IMR-90 (cell line): ENCODE results near the gene PET117. TPM values are rescaled to one million over a fixed set of nuclear protein-coding genes. Genes with fewer than 3 reads are reported as not detected.

Source experiments
- ATAC-seq: fragments of 200-7000 bp; cut with Tn5 transposase; 2 replicates; pipeline ENCODE4 v1.9.1; 2020; ENCODE audit warnings: low read depth, mild to moderate bottlenecking, moderate library complexity
- BruUV-seq: library from RNA; stranded (reverse); fragments of 400-500 nt; replicated peaks from 2 replicates; lab custom pipeline; 2021; lab: Mats Ljungman, UMichigan
- CTCF ChIA-PET: fragments of 300-600 bp; formaldehyde crosslinking; extraction: SDS; loops from one replicate; lab custom pipeline; 2021; ENCODE audit warnings: antibody characterized with exemption; lab: Yijun Ruan, JAX
- POLR2A ChIA-PET: fragments of 300-600 bp; sonication (Branson Sonifier 250); formaldehyde crosslinking; loops from one replicate; lab custom pipeline; 2022; ENCODE audit warnings: antibody characterized with exemption; ENCODE audit not compliant: unreplicated experiment; lab: Charles Lee
- DNase-seq: peaks from one replicate; pipeline ENCODE4 v3.0.0; 2013
- H2AFZ ChIP-seq: replicated peaks from 2 replicates; pipeline ENCODE3; 2013; ENCODE audit warnings: low read length, mild to moderate bottlenecking; ENCODE audit not compliant: poor library complexity
- H2AK5ac ChIP-seq: 2 replicates; pipeline ENCODE4 v1.6.1; 2013; ENCODE audit warnings: low read depth, low read length, inconsistent platforms
- H2AK9ac ChIP-seq: replicated peaks from 2 replicates; pipeline ENCODE3; 2013; ENCODE audit warnings: mild to moderate bottlenecking, low read depth, low read length, moderate library complexity; ENCODE audit not compliant: poor library complexity
- H2BK120ac ChIP-seq: 2 replicates; pipeline ENCODE4 v1.6.1; 2013; ENCODE audit warnings: low read depth, low read length, inconsistent platforms
- H2BK15ac ChIP-seq: 3 replicates; pipeline ENCODE4 v1.6.1; 2013; ENCODE audit warnings: low read depth, low read length, inconsistent platforms
- H2BK20ac ChIP-seq: 2 replicates; pipeline ENCODE4 v1.6.1; 2013; ENCODE audit warnings: low read depth, mild to moderate bottlenecking, inconsistent platforms, low read length, moderate library complexity
- H2BK5ac ChIP-seq: 2 replicates; pipeline ENCODE4 v1.6.1; 2013; ENCODE audit warnings: mild to moderate bottlenecking, low read depth, low read length, inconsistent platforms; ENCODE audit not compliant: poor library complexity, severe bottlenecking
- H3K14ac ChIP-seq: replicated peaks from 2 replicates; pipeline ENCODE4 v1.6.1; 2013; ENCODE audit warnings: low read depth, low read length, inconsistent platforms
- H3K18ac ChIP-seq: 2 replicates; pipeline ENCODE4 v1.6.1; 2013; ENCODE audit warnings: low read depth, low read length, control low read depth
- H3K23ac ChIP-seq: 2 replicates; pipeline ENCODE4 v1.6.1; 2013; ENCODE audit warnings: low read depth, low read length, inconsistent platforms
- H3K27ac ChIP-seq: 2 replicates; pipeline ENCODE4 v1.5.1; 2013; ENCODE audit warnings: mild to moderate bottlenecking, control low read depth, low read length; ENCODE audit not compliant: insufficient read depth
- H3K27me3 ChIP-seq: 2 replicates; pipeline ENCODE4 v1.6.1; 2013; ENCODE audit warnings: low read length; ENCODE audit not compliant: control insufficient read depth, insufficient read depth
- H3K36me3 ChIP-seq: 2 replicates; pipeline ENCODE4 v1.6.1; 2013; ENCODE audit warnings: low read length, mixed read lengths; ENCODE audit not compliant: control insufficient read depth, insufficient read depth
- H3K4ac ChIP-seq: 2 replicates; pipeline ENCODE4 v1.6.1; 2013; ENCODE audit warnings: low read depth, low read length, inconsistent platforms
- H3K4me1 ChIP-seq: 2 replicates; pipeline ENCODE4 v1.6.1; 2013; ENCODE audit warnings: low read length, mixed read lengths; ENCODE audit not compliant: control insufficient read depth, insufficient read depth
- H3K4me2 ChIP-seq: 2 replicates; pipeline ENCODE4 v1.6.1; 2013; ENCODE audit warnings: low read depth, mild to moderate bottlenecking, control low read depth, low read length, moderate library complexity
- H3K4me3 ChIP-seq: 2 replicates; pipeline ENCODE4 v1.5.1; 2013; ENCODE audit warnings: low read depth, mild to moderate bottlenecking, control low read depth, low read length, moderate library complexity; ENCODE audit not compliant: insufficient read depth
- H3K56ac ChIP-seq: 2 replicates; pipeline ENCODE4 v1.6.1; 2013; ENCODE audit warnings: low read length, inconsistent platforms; ENCODE audit not compliant: insufficient read depth; ENCODE audit errors: extremely low read depth
- H3K79me1 ChIP-seq, 2 experiments: 2 replicates each; pipeline ENCODE4 v1.6.1; 2013; ENCODE audit warnings: low read length in 2 of 2, inconsistent platforms in 1 of 2, low read depth in 1 of 2
- H3K9ac ChIP-seq: 2 replicates; pipeline ENCODE4 v1.6.1; 2013; ENCODE audit warnings: low read depth, low read length, control low read depth
- H3K9me1 ChIP-seq: 2 replicates; pipeline ENCODE4 v1.6.1; 2013; ENCODE audit warnings: low read length, inconsistent platforms; ENCODE audit not compliant: insufficient read depth
- H3K9me3 ChIP-seq: 2 replicates; pipeline ENCODE4 v1.6.1; 2013; ENCODE audit warnings: low read length; ENCODE audit not compliant: control insufficient read depth, insufficient read depth
- H4K20me1 ChIP-seq: 2 replicates; pipeline ENCODE4 v1.6.1; 2013; ENCODE audit warnings: low read length, inconsistent platforms; ENCODE audit not compliant: insufficient read depth
- H4K5ac ChIP-seq: 2 replicates; pipeline ENCODE4 v1.6.1; 2013; ENCODE audit warnings: mild to moderate bottlenecking, low read depth, low read length, control low read depth
- H4K8ac ChIP-seq, 2 experiments: 2 replicates each; pipeline ENCODE4 v1.6.1; 2013; ENCODE audit warnings: low read depth in 2 of 2, low read length in 2 of 2, control low read depth in 1 of 2, inconsistent platforms in 1 of 2
- H4K91ac ChIP-seq: 2 replicates; pipeline ENCODE4 v1.6.1; 2013; ENCODE audit warnings: low read depth, low read length, inconsistent platforms; ENCODE audit not compliant: insufficient read depth
- BHLHE40 ChIP-seq: fragments of 150-350 bp; IDR thresholded peaks from 2 replicates; pipeline ENCODE4 v1.6.1; 2016; ENCODE audit warnings: mild to moderate bottlenecking, low read depth, low read length
- CEBPB ChIP-seq: IDR thresholded peaks from 2 replicates; pipeline ENCODE4 v1.6.1; 2012; ENCODE audit warnings: low read depth, low read length, improper control_type of control experiment
- ELK1 ChIP-seq: fragments of 150-350 bp; IDR thresholded peaks from 2 replicates; pipeline ENCODE4 v1.6.1; 2016; ENCODE audit warnings: low read depth, mild to moderate bottlenecking, low read length, moderate library complexity, borderline replicate concordance
- FOS ChIP-seq: fragments of 150-350 bp; IDR thresholded peaks from 2 replicates; pipeline ENCODE4 v1.6.1; 2016; ENCODE audit warnings: low read depth, low read length
- MAFK ChIP-seq: IDR thresholded peaks from 2 replicates; pipeline ENCODE4 v1.6.1; 2012; ENCODE audit warnings: low read depth, low read length, improper control_type of control experiment
- MAZ ChIP-seq: IDR thresholded peaks from 2 replicates; pipeline ENCODE4 v1.6.1; 2012; ENCODE audit warnings: low read depth, mild to moderate bottlenecking, low read length, improper control_type of control experiment, moderate library complexity, borderline replicate concordance
- RAD21 ChIP-seq: IDR thresholded peaks from 2 replicates; pipeline ENCODE4 v1.6.1; 2012; ENCODE audit warnings: low read length, improper control_type of control experiment
- RCOR1 ChIP-seq: IDR thresholded peaks from 2 replicates; pipeline ENCODE4 v1.6.1; 2012; ENCODE audit warnings: mild to moderate bottlenecking, low read length, improper control_type of control experiment; ENCODE audit not compliant: insufficient replicate concordance
- RFX5 ChIP-seq: IDR thresholded peaks from 2 replicates; pipeline ENCODE4 v1.8.0; 2012; ENCODE audit warnings: low read depth, mild to moderate bottlenecking, low read length, moderate library complexity
- SMC3 ChIP-seq: fragments of 150-350 bp; IDR thresholded peaks from 2 replicates; pipeline ENCODE4 v1.6.1; 2016; ENCODE audit warnings: low read depth, mild to moderate bottlenecking, antibody characterized with exemption, low read length, moderate library complexity
- USF2 ChIP-seq: fragments of 150-350 bp; IDR thresholded peaks from 2 replicates; pipeline ENCODE4 v1.6.1; 2017; ENCODE audit warnings: mild to moderate bottlenecking, antibody characterized with exemption, low read length, low read depth
- WGBS, 2 experiments: methylation state at CpG; one replicate each; pipeline versions ENCODE4 v1.1.5 to v1.1.7; 2013; ENCODE audit warnings: missing lambda C conversion rate in 2 of 2; ENCODE audit not compliant: insufficient read length in 1 of 2; ENCODE audit errors: extremely low coverage in 2 of 2; 5-methylcytosine and 5-hydroxymethylcytosine counted together
- dilution Hi-C: fragments of 300-500 bp; cut with HindIII; formaldehyde crosslinking; loops from one replicate; pipeline ENCODE4 v1.14.3; 2018; ENCODE audit warnings: low sequenced_read_pairs; ENCODE audit not compliant: unreplicated experiment
- in situ Hi-C: fragments of 300-500 bp; cut with MboI; formaldehyde crosslinking; loops from 3 replicates; pipeline ENCODE4 v1.14.3; 2019; ENCODE audit warnings: low sequenced_read_pairs, inconsistent platforms, mixed read lengths
- intact Hi-C: fragments of 100-400 bp; cut with micrococcal nuclease; formaldehyde crosslinking; loops from 2 replicates; pipeline ENCODE4 v1.10.0; 2022
- polyA plus RNA-seq, 3 experiments: library from polyadenylated mRNA; depleted of rRNA; stranded (reverse); fragments of >200 nt; gene quantifications; 2 replicates each; pipeline ENCODE4 v1.2.3, GENCODE V29; 2012; ENCODE audit warnings: low replicate concordance in 1 of 3
- total RNA-seq: library from RNA; depleted of rRNA; stranded (reverse); fragments of >200 nt; gene quantifications from 2 replicates; pipeline ENCODE4 v1.2.3, GENCODE V29; 2012
- TF ChIP-seq, protein P1 (sequence below): conservative IDR thresholded peaks from 2 replicates; pipeline ENCODE4 v1.5.1; 2012; ENCODE audit warnings: mild to moderate bottlenecking, low read depth, low read length, improper control_type of control experiment

The PET117 gene
- total and polyA plus RNA-seq, 2 of the 4 experiments (the other 2 are of a cell fraction) = 3.9 to 8.3 TPM

DNA sequence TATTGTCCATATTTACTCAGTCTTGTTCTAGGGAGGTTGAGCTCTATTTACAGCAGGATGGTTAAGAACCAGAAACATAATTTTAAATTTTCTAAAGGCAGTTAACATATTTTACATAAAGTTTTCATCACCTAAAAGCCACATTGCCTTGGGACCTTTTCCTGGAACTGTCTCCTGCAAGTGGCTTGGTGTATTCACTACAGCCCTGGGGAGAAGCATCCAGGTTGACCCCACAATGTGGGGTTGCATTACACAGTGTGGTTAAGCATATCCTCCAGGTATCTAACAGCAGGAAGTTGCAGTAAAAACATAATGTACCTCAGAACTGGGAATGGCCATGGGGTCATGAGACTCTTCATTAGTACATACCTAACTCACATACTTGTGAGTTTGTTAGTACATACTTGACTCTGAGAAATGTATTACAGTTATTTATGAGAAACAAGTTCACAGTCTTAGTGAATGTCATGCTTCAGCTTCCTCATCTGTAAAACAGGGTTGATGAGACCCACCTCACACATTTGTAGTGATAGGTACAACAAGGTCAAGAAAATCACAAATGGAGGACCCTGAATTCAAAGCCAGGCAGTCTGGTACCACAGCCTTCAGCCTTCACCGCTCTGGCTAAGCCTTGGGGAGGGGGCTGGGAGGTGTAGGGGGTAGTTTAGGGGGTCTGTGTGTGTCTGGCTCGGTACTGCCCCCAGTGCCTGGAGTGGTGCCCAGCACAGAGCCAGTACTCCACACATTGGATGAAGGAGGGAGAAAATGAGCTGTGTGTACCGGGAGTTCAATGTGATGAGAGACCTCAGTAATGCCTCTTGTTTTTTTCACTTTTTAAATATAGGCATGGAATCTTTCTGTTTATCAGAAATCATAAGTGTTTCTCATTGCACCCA, 52.9 kb downstream of the PET117 start:
- Histone ChIP-seq H3K79me1 (no peaks in the 10 kb centered on the region), H3K36me3 (peaks cover 15% of the 10 kb centered on the region), H3K18ac (no peak overlapping the region), H3K27ac (no peak overlapping the region), H4K20me1 (no peaks in the 10 kb centered on the region), H3K9me1 (peaks cover 2% of the 10 kb centered on the region; the same call in 1 of the 2 replicates), H4K5ac (no peak overlapping the region), H2AK5ac (no peak overlapping the region), H3K9me3 (no peaks in the 10 kb centered on the region), H3K4ac (no peak overlapping the region), H3K4me3 (no peak overlapping the region), H4K91ac (no peak overlapping the region), H2AFZ (no peak overlapping the region), H3K9ac (no peak overlapping the region), H2BK120ac (no peak overlapping the region), H3K4me2 (no peak overlapping the region), H4K8ac (no peak overlapping the region), H2BK20ac (no peak overlapping the region), H3K23ac (no peak overlapping the region), H2BK5ac (no peak overlapping the region), H3K14ac (no peak overlapping the region), H2BK15ac (no peak overlapping the region), H3K4me1 (no peaks in the 10 kb centered on the region), H2AK9ac (no peak overlapping the region), H3K27me3 (no peaks in the 10 kb centered on the region), H3K56ac (no peak overlapping the region)
- in situ Hi-C loops (no loop called here), dilution Hi-C loops (no loop called here), intact Hi-C loops (no loop called here)
- no TSS peak for BruUV-seq
- WGBS, 2 experiments = no CpG with 5 or more reads among the region's 3 CpGs
- DNase-seq = no peak
- no peak; the same call in 1 of the 2 replicates for ATAC-seq
- POLR2A ChIA-PET = no interaction called here
- CTCF ChIA-PET = no interaction called here
- TF ChIP-seq RCOR1 (no peak), FOS (no peak), USF2 (no peak), ELK1 (no peak), MAFK (no peak), MAZ (no peak), RFX5 (no peak), RAD21 (no peak), SMC3 (no peak), BHLHE40 (no peak), CEBPB (no peak)
- TF ChIP-seq, protein P1, sequence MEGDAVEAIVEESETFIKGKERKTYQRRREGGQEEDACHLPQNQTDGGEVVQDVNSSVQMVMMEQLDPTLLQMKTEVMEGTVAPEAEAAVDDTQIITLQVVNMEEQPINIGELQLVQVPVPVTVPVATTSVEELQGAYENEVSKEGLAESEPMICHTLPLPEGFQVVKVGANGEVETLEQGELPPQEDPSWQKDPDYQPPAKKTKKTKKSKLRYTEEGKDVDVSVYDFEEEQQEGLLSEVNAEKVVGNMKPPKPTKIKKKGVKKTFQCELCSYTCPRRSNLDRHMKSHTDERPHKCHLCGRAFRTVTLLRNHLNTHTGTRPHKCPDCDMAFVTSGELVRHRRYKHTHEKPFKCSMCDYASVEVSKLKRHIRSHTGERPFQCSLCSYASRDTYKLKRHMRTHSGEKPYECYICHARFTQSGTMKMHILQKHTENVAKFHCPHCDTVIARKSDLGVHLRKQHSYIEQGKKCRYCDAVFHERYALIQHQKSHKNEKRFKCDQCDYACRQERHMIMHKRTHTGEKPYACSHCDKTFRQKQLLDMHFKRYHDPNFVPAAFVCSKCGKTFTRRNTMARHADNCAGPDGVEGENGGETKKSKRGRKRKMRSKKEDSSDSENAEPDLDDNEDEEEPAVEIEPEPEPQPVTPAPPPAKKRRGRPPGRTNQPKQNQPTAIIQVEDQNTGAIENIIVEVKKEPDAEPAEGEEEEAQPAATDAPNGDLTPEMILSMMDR = no peak
